G401.6 (cell line): ENCODE data around the gene HGFAC.

Experiments
- FAIRE-seq: peaks from 2 replicates; lab custom pipeline; 2012; peaks lifted over from hg19 to GRCh38; lab: Jason Lieb, UNC

HGFAC gene

GRCh38 chr4:3426465-3427133, 15.2 kb upstream of the HGFAC start:
- FAIRE-seq, result no peak

GRCh38 chr4:3427134-3427476, 14.7 kb upstream of the HGFAC start:
- no peak for FAIRE-seq

GRCh38 chr4:3427706-3428446, 13.9 kb upstream of the HGFAC start:
- FAIRE-seq, result no peak

GRCh38 chr4:3429651-3430050, 12.1 kb upstream of the HGFAC start:
- FAIRE-seq, result no peak

- FAIRE-seq, result no peak
These were observed 11.2 kb upstream of the HGFAC start for GRCh38 chr4:3430524-3430923.

- FAIRE-seq, result no peak
These were observed 10.2 kb upstream of the HGFAC start for GRCh38 chr4:3431446-3431993.

GRCh38 chr4:3432381-3432790, 9.4 kb upstream of the HGFAC start:
- no peak for FAIRE-seq

- FAIRE-seq, result no peak
These were observed 8.5 kb upstream of the HGFAC start for GRCh38 chr4:3433138-3433869.

GRCh38 chr4:3434881-3435685, 6.7 kb upstream of the HGFAC start:
- no peak for FAIRE-seq

- FAIRE-seq, result no peak
These were observed 6.1 kb upstream of the HGFAC start for GRCh38 chr4:3435686-3435956.

- no peak for FAIRE-seq
These were observed 5.5 kb upstream of the HGFAC start for GRCh38 chr4:3436048-3436797.

GRCh38 chr4:3436798-3437581, 4.8 kb upstream of the HGFAC start:
- FAIRE-seq, result no peak

- no peak for FAIRE-seq
These were observed 4.2 kb upstream of the HGFAC start for GRCh38 chr4:3437582-3437936.

- FAIRE-seq, result no peak
These were observed 3.5 kb upstream of the HGFAC start for GRCh38 chr4:3437998-3438846.

GRCh38 chr4:3438847-3439180, 3.0 kb upstream of the HGFAC start:
- FAIRE-seq, result no peak

GRCh38 chr4:3439391-3439790, 2.4 kb upstream of the HGFAC start:
- FAIRE-seq, result no peak

GRCh38 chr4:3440011-3440410, 1.8 kb upstream of the HGFAC start:
- no peak for FAIRE-seq

GRCh38 chr4:3440979-3441500, 728 bp upstream of the HGFAC start:
- no peak for FAIRE-seq

- no peak for FAIRE-seq
These were observed 741 bp downstream of the HGFAC start for GRCh38 chr4:3442460-3442958.
